ENCODE data around the gene PCCB.
A peak's percentile ranks its signal among the peaks of the same experiment; 100 is the strongest.
"Not testable (repeated sequence)": the region's sequence is repeated elsewhere in the genome, so short reads cannot be mapped to it uniquely, and the experiment has no call there.

The PCCB gene

DNA sequence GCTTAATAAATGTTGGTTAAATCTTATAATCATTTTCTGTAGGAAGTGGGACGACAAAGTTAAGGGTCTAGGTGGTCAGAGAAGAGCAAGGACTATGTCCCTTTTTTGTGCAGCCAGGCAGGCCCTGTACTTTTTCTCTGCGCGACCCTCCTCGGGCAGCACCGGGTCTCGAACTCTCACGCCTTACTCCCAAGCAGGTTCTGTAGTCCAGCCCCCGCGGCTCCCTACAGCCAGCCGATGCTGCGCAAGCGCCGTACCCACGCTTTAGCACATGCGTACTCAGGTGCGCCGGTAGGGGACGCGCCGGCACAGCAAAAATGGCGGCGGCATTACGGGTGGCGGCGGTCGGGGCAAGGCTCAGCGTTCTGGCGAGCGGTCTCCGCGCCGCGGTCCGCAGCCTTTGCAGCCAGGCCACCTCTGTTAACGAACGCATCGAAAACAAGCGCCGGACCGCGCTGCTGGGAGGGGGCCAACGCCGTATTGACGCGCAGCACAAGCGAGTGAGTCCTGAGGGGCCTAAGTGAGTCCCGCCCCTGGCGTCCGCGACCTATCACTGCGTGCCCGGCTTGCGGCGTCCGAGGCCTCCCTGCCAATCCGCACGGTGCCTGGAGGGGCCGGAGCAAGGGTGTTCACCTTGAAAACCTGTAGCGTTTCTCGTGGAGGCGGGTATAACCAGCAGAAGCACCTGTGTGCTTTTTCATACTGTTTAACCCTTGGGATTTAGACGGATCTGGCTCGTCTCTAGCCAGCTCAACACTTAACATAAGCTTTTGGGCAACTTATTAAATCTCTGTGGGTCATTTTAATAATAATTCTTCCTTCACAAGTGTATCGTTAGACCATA is at the start of gene PCCB:
Gene PCCB, plus strand, starts transcription at position 282 of the 844 bp plus-strand sequence. Its CDS starts 36 bp downstream, at position 318.
- peak; percentile 94 for DNase-seq (ENCODE audit: low spot score)

DNA sequence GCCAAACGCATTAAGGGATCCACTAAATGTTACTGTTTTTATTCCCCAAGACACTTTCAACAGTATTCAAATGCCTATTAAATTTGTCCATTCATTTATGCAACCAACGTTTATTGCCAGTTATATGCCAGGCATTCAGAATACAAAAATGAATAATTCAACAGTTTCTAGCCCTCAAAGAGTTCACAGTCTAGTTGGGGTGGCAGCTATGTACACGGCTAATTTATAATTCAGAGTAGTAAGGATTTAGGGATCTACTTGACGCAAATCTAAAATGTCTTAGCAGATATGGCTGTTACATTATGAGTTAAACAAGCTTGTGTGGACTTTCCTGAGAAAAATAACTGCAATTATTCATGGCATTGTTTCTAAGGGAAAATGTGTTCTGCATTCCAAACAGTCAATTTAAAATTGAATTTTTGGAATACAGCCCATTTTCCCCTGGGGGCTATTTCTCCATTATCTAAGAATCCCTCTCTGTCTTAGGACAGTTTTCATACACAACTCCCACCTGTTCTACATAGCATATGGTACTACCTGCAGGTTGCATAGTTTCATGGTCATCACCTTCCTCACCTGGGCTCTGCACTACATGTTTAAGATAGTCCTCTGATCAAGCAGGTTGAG is 42.5 kb upstream of the PCCB start:
- no peak for DNase-seq (ENCODE audit: low spot score)

DNA sequence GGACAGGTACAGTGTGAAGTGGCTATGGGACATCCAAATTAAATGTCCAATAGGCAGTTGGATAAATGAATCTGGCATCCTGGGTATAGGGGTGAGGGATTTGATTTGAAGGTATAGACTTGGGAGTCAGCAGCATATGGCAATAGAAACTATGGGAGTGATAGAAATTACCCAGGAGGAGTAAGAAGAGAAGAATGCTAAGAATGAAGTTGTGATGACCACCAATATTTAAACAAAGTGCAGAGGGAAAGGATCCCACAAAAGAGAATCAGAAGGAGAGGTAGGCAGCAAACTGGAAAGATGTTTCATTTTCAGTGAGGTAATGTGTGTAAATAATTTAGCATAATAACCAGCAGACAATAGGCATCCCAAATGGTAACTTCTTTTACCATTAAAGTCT is 40.2 kb upstream of the PCCB start:
- DNase-seq (ENCODE audit: low spot score) = no peak

DNA sequence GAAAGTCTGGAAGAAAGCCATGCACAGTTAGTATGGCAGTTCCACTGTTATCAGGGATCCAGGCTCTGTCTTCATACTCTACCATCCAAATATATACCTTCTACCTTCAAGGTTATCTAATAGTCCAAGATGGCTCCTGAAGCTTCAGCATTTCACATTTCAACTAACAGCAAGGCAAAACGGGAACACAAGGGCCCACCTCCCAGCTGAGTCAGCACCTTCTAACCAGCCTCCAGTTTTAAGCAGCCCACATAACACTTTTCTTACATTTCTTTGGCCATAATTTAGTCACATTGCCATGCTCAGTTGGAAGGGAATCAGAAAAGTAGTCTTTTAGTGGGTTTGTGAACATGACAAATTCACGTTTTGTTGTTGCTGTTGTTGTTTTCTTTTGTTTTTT is 38.6 kb upstream of the PCCB start:
- no peak for DNase-seq (ENCODE audit: low spot score)

DNA sequence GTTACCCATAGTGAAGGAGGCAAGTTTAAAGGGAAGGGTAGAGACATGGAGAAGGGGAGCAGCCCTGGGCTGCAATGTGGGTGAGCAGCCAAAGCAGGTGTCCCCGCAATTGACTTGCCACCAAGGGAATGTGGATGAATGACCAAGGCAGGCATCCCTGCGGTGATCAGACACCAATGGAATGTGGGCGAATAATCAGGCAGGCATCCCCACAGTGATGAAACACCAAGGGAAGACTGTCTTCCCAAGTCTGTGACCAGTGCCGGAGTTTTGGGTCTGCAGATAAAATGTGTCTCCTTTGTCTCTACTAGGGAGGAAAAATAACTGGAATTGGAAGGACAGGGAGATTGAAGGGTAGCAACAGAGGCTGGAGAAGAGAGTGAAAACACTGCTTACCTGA is 27.4 kb upstream of the PCCB start:
- DNase-seq (ENCODE audit: low spot score) = not testable (repeated sequence)

DNA sequence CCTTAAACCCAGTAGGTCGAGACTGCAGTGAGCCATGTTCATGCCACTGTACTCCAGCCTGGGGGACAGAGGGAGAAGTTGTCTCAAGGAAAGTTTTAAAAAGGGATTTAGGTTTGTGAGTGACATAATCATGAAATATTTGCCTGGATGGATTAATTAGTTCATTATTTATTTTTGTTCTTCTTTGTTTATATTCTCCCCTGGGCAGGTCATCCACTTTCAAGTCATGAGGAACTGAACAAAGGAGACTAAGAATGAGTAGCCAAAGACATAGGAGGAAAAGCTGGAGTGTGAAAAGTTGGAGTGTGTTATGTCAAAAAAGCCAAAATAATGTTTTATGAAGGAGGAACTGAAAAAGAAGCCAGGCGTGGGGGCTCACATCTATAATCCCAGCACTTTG is 17.7 kb upstream of the PCCB start:
- no peak for DNase-seq (ENCODE audit: low spot score)

DNA sequence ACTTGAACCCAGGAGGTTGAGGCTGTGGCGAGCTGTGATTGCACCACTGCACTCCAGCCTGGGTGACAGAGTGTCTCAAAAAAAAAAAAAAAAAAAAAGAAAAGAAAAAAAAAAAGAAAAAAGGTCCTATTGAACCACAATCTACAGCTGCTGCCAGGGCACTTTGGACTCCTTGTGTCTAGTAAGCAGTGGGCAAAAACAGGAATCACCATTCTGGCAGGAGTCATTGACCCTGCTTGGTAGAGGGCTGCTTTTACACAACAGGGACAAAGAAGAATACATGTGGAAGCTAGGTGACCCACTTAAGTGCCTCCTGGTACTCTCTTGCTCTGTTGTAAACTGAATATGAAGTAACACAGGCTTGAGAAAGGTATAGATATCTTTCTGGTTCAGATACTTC is 14.6 kb upstream of the PCCB start:
- no peak for DNase-seq (ENCODE audit: low spot score)

DNA sequence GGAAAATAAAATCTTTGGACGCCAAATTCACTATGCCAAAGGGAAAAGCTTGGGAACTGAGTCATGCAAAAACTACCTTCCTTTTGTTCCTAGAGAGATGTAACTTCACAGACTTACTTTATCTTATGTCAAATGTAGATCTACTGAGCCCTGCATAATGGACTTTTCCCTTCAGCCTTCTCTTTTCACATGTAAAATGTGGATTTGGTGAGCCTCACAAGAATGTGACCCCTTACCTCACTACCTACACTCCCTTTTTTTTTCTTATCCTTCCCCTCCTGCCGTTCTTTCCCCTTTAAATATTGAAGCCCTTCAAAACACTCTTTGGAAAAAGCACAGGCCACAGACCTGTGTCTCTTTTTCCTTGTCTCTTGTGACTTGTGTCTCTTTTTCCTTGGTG is 14.0 kb upstream of the PCCB start:
- DNase-seq (ENCODE audit: low spot score) = no peak

DNA sequence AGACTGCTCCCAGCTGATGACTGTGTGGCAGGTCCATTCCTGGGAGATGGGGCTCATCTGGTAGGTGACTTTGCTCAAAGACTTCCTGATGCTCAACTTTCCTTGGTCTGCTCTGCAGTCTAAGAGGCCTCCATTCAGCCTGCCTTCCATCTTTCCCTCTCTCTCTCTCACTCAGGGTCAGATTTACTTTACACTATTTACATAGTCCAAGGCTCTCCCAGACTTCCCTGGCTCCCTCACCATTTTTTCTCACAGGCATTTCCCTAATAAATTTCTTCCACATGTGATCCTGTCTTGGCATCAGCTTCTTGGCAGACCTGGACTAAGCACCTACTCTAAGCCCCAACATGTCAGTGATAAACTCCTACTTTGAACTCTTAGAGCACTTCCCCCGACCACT is 13.0 kb upstream of the PCCB start:
- no peak for DNase-seq (ENCODE audit: low spot score)

DNA sequence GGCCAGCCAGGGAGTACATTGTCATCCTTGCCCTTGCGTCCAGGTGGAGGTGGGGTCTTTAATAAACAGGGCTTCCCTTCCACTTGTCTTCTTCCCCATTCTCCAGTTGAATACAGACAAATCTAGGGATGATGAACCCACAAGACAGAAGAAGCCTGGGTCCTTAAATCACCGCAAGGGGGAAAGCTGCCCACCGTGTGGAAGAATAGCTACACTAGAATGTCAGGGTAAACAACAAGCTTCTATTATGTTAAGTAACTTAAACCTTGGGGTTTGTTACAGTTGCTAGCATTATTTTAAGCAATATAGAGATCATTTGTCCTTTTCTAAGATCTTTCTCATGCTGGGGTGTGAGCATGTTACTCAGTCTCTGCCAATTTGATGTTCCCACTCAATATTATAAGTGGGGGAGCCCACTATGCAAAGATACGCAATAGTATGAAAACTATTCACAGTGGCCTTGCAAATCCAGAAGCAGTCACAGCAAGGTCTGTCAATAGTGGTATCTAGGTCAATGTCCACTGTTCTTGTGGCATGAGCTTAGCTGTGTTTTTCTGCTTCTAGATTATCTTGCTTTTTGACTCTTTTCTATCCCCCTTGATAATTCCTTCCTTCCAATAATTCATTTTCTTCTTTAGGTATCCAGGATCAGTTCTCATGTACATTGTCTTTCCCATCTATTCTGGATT is 12.0 kb upstream of the PCCB start:
- no peak for DNase-seq (ENCODE audit: low spot score)

DNA sequence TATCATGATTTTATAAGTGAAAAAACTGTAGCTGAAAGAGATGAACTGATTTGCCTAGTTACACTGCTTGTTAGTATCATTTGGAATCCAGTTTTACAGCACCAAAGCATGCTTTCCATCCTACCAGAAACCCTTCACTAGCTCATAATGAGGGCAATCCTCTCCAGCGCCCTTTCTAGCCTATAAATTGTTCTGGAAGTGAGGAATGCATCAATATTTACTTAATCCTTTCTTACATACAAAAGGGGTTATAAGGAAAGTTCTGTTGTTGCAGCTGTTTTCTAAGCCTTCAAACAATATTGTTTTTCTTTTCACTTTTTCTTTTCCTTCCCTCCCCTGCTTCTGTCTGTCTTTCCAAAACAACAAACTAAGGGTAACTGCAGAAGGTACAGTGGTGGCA is 11.0 kb upstream of the PCCB start:
- no peak for DNase-seq (ENCODE audit: low spot score)

DNA sequence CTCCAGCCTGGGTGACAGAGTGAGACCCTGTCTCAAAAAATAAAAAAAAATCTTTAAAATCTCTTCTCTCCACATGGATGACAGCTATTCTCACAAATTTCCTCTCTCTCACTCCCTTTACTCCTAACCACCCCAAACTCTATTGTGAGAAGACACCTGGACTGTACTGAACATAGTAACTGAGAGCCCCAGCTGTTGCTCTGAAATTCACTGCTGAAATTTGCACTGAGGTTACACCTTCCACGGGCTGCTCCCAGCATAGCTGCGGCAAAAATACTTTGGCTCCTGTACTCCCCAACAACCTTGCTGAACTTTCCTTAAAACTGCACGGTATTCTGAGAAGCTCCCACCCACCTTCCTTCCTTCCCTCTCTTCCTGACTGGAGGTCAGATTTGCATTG is 4.4 kb upstream of the PCCB start:
- no peak for DNase-seq (ENCODE audit: low spot score)

DNA sequence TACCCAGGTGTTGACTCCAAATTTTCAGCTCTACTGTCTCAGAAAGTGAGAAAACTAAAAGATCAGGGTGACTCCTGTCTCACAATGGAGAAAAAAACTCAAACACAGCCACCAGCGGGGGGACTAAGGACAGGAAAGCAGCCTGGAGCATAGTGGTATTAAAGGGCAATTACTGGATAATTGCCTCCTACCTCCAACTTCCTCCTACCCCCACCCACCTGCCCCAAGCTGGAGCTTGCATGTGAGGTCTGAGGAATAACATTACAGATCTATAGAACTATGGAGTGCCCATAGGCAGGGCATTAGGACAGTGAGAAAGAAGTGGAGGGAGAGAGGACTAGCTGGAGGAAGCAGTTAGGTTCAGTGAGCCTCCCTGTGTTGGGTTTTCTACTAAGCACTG is 2.7 kb upstream of the PCCB start:
- DNase-seq (ENCODE audit: low spot score) = no peak

DNA sequence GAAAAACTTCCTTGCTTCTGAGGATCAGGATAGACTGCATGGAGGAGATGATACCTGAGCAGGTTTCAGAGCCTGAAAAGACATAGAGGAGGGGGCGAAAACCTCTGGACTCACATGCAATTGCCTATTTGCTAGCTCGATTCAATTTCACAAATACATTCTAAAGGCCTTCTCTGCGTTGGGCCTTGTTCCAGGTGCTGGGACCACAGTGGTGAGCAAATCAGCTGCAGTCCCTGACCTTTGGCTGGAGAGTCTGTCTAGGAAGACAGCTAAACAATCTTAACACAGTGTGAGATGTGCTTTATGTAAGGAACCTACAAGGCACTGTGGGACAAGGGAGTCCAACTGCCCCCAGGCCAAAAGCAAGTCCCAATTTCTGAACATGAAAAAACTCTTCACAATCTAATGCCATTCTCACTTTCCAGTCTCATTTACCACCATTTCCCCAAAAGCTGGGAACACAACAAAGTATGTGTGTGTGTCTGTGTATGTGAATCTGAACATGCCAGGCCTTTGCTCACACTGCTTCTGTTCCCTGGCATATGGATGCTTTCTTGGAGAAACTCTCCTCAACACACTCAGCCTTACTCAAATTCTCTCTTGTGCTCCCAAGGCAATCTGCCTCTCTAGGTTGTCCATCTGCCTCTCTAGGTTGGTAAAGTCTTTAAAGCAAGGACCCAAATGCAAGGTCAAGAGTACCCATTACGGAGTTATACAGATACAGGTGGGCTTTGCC is 2.1 kb upstream of the PCCB start:
- DNase-seq (ENCODE audit: low spot score) = no peak

DNA sequence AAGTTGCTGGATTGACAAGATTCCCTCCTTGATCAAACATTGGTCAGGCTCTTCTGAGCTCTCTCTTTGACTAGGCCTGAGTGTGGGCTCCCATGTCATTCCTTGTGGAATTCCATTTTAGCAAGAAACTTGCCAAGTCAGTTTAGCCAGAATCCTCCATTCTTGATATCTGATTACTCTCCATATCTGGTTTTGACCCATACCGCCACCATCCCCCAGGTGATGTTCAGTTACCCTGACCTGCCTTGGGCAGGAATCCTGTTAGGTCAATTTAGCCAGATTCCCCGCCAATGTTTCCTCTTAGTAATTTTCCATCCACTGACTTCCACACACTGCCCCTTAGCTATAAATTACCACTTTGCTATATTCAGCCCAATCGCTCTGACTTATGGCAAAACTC is 1.0 kb upstream of the PCCB start:
- DNase-seq (ENCODE audit: low spot score) = no peak

DNA sequence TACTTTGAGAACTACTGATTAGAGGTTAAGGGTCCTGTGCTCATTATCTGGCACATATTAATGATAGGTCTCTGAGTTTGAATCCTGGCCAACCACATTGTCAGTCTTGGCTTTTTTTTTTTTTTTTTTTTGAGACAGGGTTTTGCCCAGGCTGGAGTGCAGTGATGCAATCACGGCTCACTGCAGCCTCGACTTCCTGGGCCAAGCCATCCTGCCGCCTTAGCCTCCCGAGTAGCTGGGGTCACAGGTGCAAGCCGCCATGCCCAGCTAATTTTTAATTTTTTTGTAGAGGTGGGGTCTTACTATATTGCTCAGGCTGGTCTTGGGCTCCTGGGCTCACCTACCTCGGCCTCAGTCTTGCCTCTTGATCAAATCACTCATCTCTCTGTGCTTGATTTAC is 547 bp upstream of the PCCB start:
- DNase-seq (ENCODE audit: low spot score) = no peak

DNA sequence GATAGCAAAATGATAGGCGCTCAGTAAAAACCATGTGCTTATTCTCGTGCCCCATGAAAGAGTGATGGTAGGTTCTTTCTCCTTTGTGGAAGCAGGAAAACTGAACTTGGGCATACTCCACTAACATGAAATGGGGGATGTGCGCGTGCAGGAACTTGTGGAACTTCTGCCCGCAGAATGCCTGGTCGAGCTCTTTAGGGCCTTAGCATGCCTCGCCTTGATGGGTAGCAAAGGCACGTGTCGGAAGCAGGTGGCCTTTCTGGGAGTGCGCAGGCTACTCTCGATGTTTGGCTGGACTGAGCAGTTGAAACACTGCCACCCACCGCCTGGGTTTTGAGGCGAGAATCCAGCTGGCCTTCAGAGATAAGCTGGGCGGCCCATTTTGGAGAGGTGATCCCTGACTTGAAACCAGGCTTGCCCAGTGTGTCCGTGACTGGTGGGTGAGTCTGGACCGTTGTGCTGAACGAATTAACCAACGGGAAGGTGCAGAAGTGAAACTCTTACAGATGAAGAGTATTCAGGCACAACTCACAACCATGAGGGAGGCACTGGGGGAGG is 842 bp downstream of the PCCB start:
- DNase-seq (ENCODE audit: low spot score) = peak; percentile 95

DNA sequence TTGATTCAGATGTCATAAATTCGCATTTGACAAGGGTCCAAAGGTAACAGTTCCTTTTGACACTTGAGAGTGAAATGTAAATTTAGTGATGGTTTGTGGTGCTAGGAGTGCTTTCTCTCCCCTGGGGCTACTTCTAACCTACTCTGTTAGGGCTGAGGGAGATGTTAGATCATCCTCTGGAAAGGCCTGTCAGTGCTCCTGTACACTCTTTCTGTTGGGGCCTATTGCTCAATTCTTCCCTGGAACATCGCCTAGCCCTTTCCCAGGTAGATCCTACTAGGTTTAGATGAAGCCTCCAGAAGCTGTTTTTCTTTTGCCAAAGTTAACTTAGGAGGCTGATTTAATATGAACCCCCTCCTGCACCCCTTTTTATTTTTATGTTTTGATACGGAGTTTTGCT is 1.4 kb downstream of the PCCB start:
- no peak for DNase-seq (ENCODE audit: low spot score)

DNA sequence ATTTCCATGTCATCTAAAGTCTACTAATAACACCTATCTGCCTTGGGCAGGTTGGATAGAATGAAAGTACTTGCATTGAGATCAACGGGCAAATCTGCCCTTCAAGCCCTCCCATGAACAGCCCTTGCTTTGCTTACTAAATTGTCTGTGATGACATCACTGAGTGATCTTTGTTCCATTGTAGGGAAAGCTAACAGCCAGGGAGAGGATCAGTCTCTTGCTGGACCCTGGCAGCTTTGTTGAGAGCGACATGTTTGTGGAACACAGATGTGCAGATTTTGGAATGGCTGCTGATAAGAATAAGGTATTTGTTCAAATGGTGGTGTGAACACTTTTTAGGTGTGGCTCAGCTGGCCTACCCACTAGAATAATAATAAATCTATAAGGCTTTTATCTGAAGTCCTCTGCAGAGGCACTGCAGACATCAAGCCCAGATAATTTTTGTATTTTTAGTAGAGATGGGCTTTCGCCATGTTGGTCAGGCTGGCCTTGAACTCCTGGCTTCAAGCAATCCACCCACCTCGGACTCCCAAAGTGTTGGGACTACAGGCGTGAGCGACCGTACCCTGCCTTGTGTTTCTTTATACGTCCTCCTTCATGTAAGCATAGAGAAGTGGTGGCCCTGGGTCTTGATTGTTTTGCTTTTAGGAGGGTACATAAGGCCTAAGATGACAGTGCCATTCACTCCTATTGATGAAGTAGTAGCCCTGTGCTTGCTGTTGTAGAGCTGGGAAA is 5.7 kb downstream of the PCCB start:
- DNase-seq (ENCODE audit: low spot score) = no peak

DNA sequence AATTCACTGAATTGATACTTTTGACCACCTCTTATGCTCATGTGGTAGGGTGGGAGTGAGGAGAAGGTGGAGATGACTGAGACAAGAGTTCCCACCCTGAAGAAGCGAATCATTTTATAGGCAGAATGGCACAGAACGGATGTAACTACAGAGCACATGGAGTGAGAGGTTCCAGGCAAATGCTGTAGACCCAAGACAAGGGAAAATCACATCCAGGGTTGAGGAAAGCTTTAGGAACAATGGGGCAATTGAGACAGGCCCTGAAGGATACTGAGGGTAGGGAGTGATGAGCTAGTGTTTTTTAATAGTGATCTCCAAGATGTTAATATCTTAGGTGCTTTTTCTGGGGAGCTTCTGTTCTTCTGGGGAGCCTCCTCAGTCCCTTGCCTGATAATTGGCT is 8.1 kb downstream of the PCCB start:
- DNase-seq (ENCODE audit: low spot score) = no peak

DNA sequence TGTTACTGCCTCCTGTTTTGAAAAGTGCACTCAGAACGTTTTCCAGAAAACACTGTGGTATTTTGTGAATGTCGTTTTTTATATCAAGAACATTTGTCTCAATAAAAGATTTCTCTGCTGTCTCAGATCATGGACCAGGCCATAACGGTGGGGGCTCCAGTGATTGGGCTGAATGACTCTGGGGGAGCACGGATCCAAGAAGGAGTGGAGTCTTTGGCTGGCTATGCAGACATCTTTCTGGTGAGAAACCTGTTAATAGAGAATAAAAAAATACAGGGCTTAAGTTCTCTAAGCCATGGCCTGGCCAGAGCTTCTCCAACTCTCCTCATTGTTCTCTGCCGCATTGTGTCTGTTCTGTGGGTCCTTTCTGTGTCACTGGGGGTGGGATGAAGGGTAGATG is 11.7 kb downstream of the PCCB start:
- no peak for DNase-seq (ENCODE audit: low spot score)

DNA sequence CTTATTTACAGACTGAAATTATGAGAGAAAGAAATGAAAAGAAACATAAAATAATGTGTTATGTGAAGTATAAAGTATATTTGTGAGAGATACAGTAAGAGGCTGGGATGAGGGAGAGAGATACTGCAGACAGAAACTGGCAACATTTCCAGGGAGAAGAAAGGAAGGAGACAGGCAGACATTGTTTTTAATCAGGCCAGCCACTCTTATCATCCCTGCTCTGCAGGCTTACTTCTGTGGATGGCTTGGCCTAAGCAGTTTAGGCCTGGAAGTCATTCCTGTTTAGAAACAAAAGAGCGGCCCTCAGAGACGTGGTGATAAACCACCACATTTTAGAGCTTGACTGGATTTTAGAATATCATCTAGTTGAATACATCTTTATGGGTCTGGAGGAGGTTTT is 12.4 kb downstream of the PCCB start:
- DNase-seq (ENCODE audit: low spot score) = no peak

Data from hematopoietic multipotent progenitor cell treated with erythropoietin and hydrocortisone succinate and interleukin-3 and kit ligand, for 17 days (in vitro differentiated cells).